ENCODE results near the gene MMP17.

MMP17 gene

DNA sequence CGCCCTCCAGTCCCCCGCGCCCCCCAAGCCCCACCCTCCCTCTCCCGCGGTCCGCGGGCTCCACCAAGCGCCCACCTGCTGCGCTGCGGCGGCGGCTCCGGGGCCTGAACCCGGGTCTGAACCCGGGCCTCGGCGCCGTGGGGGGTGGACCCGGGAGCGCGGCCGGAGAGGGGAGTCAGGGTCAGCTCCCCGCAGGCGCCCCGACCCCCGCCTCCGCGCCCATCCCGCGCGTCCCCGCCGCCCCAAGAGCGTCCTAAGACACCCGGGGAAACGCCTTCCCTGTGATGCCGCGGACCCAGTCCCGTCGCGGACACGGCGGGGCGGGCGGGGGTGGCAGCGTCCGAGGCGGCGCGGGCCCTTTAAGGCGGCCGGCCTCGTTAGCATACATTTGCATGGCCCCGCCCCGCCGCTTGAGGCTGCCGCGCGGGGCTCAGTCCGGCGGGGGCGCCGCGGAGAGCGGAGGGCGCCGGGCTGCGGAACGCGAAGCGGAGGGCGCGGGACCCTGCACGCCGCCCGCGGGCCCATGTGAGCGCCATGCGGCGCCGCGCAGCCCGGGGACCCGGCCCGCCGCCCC is at the start of gene MMP17:
MMP17 (plus strand) TSS at position 433 of the 574 bp plus-strand sequence; CDS start at position 535, 102 bp downstream.
- no peak for DNase-seq

DNA sequence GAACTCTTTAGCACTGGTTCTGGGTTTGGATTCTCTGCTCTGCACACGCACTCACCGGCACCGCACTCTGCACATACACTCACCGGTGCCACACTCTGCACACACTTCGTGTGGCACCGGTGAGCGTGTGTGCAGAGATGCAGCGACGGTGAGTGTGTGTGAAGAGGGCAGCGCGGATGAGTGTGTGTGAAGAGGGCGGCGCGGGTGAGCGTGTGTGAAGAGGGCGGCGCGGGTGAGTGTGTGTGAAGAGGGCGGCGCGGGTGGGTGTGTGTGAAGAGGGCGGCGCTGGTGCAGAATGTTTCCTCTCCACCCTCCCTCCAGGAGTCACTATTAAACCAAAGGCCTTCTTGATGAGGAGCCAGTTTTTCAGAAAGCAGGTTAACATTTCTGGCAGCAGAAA is 49.2 kb upstream of the MMP17 start:
- DNase-seq = no peak

GRCh38 chr12:131782061-131782460 is 46.1 kb upstream of the MMP17 start:
- DNase-seq = no peak

DNA sequence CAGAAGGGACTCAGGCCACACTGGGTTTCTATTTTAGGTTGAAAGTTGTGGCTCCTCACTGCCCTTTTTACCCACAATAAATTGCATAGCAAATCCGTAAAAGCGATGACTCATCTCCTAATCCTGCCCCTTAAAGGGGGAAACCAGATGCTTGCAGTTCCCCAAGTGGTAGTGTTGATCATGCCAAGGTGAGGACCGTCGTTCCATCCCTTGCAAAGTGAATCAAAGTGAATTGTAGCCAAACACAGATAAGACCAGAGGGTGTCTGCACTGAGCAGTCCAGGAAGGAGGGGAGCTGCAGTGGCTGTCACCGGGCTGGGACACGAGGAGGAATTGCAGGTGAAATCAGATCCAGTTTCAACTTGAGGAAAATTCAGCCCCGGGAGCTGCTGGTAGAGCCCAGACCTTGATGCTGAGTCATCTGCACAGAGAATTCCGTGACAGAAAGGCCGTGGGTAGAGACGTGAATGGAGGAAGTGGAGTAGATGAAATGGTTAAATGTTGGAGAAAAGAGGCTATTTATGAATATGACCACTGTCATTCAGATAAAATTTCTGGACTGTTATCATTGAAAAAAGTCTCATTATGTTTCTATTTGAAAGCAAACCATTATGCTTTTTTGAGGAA is 44.2 kb upstream of the MMP17 start:
- no peak for DNase-seq

GRCh38 chr12:131784909-131785762 is 43.1 kb upstream of the MMP17 start:
- no peak for DNase-seq

GRCh38 chr12:131785763-131786330 is 42.3 kb upstream of the MMP17 start:
- DNase-seq = no peak

GRCh38 chr12:131786331-131786730 is 41.9 kb upstream of the MMP17 start:
- DNase-seq = no peak

GRCh38 chr12:131787143-131787660 is 41.0 kb upstream of the MMP17 start:
- DNase-seq = no peak

GRCh38 chr12:131788070-131788469 is 40.1 kb upstream of the MMP17 start:
- DNase-seq = no peak

DNA sequence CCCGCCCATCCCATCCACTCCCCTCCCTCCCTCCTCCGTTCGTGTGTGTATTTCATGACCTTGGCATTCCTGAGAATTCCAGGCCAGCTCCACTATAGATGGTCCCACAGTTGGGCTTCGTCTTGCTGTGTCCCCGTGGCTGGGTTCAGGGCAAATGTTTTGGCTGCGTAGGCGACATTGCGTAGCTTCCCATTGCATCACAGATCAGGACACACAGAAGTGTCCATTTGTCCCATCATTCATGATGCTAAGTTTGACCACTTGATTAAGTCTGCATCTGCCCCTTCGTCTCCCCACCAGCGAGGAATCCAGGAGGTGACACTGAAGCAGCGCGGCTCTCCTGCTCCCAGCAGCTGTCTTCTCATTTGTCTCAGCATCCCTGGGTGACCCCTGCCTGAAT is 38.6 kb upstream of the MMP17 start:
- no peak for DNase-seq

- no peak for DNase-seq
Measured at GRCh38 chr12:131793243-131794022, 34.8 kb upstream of the MMP17 start.

DNA sequence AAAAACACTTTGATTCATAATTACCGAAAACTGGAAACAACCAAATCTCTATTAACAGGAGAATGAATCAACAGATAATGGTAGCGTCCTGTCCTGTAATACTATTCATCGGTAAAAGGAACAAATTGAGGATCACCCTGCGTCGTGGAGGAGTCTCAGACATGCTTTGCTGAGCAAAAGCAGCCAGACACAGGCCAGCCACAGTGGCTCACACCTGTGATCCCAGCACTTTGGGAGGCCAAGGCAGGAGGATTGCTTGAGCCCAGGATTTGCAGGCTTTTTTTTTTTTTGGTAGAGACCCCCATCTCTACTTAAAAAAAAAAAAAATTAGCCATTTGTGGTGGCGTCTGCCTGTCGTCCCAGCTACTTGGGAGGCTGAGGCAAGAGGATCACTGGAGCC is 34.1 kb upstream of the MMP17 start:
- DNase-seq = no peak

DNA sequence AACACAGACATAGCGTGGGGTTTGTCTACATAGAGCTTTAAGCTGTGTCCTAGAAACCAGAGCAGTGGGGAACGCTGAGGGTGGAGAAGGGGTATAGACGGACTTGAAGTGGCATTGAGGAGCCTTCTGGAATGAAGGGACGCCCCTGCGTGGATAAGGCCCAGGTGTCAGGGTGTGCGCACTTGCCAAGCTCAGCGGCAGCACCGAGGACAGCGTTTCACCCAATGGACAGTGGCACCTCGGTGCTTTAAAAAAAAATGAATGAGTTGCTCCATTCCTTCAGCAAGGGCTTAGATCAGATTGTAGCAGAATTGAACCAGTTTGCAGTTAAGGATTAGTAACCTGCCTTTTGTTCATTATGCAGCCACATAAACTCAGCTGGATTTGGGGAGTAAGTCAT is 33.6 kb upstream of the MMP17 start:
- DNase-seq = no peak

DNA sequence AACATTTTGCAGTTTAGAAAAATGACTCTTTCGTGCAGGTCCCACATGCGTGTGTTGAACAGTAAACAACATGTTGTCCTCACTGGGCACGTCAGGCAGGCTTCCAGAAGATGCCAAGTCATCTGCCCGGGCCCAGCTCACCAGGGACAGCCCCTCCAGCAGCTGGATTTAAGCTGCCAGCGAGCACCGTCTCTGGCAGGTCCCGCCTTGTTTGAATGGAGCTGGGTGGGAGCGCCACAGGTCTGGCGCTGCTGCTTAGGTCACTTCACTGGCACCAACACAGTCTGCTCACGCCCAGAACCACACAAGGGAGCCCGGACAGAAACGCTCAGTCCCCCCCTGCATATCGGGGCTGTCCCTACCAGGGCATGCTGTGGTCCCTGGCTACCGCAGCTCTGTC is 33.1 kb upstream of the MMP17 start:
- DNase-seq = no peak

- peak; percentile 7 for DNase-seq
Measured at GRCh38 chr12:131795690-131796410, 32.3 kb upstream of the MMP17 start.

- DNase-seq = no peak
Measured at GRCh38 chr12:131796411-131796736, 31.8 kb upstream of the MMP17 start.

GRCh38 chr12:131796754-131797587 is 31.2 kb upstream of the MMP17 start:
- DNase-seq = no peak

DNA sequence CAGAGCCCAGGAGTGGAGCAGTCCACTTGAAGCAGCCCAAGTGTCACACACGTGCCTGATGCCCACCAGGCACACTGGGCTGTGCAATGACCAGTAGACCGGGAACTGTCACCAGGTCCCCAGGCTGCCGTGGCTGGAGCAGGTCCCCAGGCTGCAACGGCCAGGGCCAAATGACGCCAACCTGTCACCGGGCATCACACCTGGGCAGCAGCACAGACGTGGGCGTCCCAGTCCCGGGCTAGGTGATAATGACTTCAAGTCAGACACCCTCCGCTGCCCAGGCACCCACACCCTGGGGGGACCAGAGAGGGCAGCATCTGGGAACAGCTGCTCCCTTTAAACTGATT is 30.6 kb upstream of the MMP17 start:
- DNase-seq = no peak

DNA sequence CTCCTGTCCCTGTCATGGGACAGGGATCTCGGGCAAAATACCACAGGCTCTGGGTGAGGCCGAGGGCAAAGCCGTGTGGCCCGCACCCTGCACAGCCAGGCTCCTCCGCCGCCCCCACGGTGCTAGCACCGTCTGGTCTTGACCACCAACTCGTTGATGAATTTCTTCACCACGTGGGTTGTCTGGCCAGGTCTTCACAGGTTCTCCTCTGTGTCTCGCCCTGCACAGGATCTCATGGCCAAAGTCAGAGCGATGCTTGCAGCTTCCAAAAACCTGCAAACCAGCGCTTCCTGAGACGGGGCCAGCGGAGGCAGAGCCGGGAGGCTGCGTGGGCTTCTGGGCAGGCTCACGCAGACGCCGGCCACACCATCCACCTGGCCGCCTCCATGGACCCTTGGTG is 29.0 kb upstream of the MMP17 start:
- no peak for DNase-seq

DNA sequence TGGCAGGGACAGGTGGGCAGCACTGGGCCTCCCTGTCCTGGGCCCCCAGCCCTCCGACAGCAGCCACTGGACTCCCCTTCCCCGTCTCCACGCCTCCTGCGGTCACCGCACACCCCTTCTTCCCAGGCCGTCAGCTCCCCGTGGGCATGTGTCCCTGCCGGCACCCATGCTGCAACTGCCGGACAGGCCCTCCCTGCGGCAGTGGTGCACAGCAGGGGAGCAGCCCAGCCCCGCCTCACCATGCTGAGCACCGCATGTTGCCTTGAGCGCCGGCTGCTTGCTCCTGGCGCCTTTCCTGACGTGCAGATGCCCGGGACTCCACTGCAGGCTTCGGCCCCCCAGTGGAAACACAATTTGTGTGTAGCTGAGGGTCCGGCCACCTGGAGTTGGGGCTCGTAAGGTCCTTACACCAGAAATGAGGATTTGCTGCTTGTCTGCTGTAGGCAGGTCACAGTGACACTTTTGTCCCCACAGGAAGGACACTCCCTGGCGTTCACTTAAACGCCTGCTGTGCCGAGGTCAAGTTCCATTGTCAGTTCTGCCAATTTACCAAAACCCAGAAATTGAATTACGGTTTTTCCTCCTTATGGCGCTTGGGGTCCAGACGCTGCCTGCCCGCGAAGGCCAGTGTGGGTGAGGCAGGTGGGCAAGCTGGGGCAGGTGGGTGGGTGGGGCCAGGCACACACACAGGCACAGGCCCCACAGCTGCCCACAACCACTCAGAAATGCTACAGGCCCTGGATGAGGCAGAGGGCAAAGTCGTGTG is 28.2 kb upstream of the MMP17 start:
- DNase-seq = no peak
